A549 (cell line): ENCODE measurements around the gene PHTF2.

Experiments
- FOSL2 ChIP-seq, 2 experiments: fragments of 450-650 bp in 1 of 2; fragments of >200 bp in 1 of 2; sonication (Bioruptor Twin) in 1 of 2; formaldehyde crosslinking; IDR thresholded peaks; 2 replicates each; pipeline versions ENCODE4 v1.5.0 to v1.6.1; 2016 to 2020; ENCODE audit warnings: mild to moderate bottlenecking in 1 of 2, moderate library complexity in 1 of 2
- KDM1A ChIP-seq: fragments of 200-600 bp; sonication (generic); IDR thresholded peaks from 2 replicates; pipeline ENCODE4 v1.6.1; 2016; ENCODE audit warnings: low read depth, mild to moderate bottlenecking
- POLR2AphosphoS2 ChIP-seq: conservative IDR thresholded peaks from 2 replicates; pipeline ENCODE4 v1.6.1; 2012; ENCODE audit warnings: low read length, improper control_type of control experiment, inconsistent platforms
- TF ChIP-seq, protein P1 (sequence below): fragments of >200 bp; sonication (Bioruptor Twin); formaldehyde crosslinking; IDR thresholded peaks from 3 replicates; pipeline ENCODE4 v1.5.1; 2016

DNA sequence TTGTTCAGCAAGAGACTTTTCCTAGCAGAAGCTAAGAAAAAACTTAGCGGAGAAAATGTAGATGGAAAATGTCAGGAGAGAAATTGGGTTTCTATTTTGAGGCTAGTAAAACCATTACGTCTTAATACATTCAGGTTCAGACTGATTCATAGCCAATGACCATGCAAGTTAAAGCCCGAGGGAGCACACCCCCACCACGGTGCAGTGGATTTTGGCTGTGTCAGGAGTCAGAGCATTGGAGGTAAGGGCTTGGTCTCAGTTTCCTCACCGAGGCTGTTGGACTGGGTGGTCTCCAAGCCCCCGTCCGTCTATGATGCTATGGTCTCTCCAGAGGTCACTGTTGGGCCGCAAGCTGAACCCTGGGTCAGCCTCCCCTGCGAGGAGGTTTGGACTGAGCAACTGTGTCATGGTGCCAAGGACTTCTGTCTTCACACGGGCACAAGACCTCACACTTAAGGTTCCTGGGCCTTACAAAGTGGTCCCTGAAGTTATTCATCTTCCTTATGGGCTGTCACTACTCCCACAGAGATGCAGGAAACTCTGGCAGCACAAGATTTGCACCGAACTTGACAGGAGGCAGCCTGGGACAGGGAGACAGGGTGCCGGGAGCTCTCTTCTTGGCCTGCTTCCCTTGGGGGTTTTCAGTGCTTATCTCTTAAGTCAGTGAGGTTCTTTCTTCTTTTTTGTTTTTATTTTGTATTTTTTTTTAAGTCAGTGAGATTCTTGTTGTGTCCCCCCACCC, 186.8 kb downstream of the PHTF2 start:
- no peak for TF ChIP-seq KDM1A
- TF ChIP-seq, protein P1, sequence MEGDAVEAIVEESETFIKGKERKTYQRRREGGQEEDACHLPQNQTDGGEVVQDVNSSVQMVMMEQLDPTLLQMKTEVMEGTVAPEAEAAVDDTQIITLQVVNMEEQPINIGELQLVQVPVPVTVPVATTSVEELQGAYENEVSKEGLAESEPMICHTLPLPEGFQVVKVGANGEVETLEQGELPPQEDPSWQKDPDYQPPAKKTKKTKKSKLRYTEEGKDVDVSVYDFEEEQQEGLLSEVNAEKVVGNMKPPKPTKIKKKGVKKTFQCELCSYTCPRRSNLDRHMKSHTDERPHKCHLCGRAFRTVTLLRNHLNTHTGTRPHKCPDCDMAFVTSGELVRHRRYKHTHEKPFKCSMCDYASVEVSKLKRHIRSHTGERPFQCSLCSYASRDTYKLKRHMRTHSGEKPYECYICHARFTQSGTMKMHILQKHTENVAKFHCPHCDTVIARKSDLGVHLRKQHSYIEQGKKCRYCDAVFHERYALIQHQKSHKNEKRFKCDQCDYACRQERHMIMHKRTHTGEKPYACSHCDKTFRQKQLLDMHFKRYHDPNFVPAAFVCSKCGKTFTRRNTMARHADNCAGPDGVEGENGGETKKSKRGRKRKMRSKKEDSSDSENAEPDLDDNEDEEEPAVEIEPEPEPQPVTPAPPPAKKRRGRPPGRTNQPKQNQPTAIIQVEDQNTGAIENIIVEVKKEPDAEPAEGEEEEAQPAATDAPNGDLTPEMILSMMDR, result no peak
- TF ChIP-seq FOSL2 (IDR thresholded peaks at IDR 0.05), result no peak
- TF ChIP-seq FOSL2 (CRISPR knock-in tag; IDR thresholded peaks at IDR 0.05), result no peak
- no peak for TF ChIP-seq POLR2AphosphoS2
